HCT116 (cell line): ENCODE results near the gene MBTD1. TPM values are rescaled to one million over a fixed set of nuclear protein-coding genes. Genes with fewer than 3 reads are reported as not detected.

Experiments
- ATAC-seq: fragments of 200-7000 bp; cut with Tn5 transposase; 2 replicates; pipeline ENCODE4 v1.9.1; 2020; ENCODE audit warnings: mild to moderate bottlenecking, moderate library complexity
- BruUV-seq: library from RNA; stranded (reverse); fragments of 400-500 nt; replicated peaks from 2 replicates; lab custom pipeline; 2021; lab: Mats Ljungman, UMichigan
- CTCF ChIA-PET: fragments of 300-600 bp; sonication (Branson Sonifier 250); formaldehyde crosslinking; loops from one replicate; lab custom pipeline; 2021; ENCODE audit warnings: antibody characterized with exemption; lab: Charles Lee
- POLR2A ChIA-PET: fragments of 300-600, 350-600 bp; sonication (Branson Sonifier 250); formaldehyde crosslinking; loops from one replicate; lab custom pipeline; 2021; ENCODE audit warnings: antibody characterized with exemption; lab: Charles Lee
- RAD21 ChIA-PET, 2 experiments: fragments of 300-600 bp; sonication (Branson Sonifier 250); formaldehyde crosslinking; loops; one replicate each; lab custom pipeline; 2023; ENCODE audit warnings: low total read pairs in 2 of 2; ENCODE audit not compliant: uncharacterized antibody in 2 of 2, unreplicated experiment in 2 of 2, low non-redundant PET in 1 of 2; lab: Charles Lee
- DNase-seq: peaks from one replicate; pipeline ENCODE4 v3.0.0-alpha.2; 2010; ENCODE audit warnings: low read depth, low spot score
- H2AFZ ChIP-seq: fragments of 200-600 bp; shearing (Covaris generic), sonication (generic); 2 replicates; pipeline ENCODE4 v1.6.1; 2017; ENCODE audit warnings: low read depth, mixed run types, mixed read lengths, antibody characterized with exemption, low read length; ENCODE audit not compliant: poor library complexity, severe bottlenecking
- H3K27ac ChIP-seq: 2 replicates; pipeline ENCODE4 v1.5.1; 2012; ENCODE audit warnings: low read depth, low read length
- H3K27me3 ChIP-seq: fragments of 200-600 bp; sonication (generic); 2 replicates; pipeline ENCODE4 v1.6.1; 2016; ENCODE audit warnings: mixed run types, low read length, mixed read lengths; ENCODE audit not compliant: insufficient read depth
- H3K36me3 ChIP-seq, 2 experiments: fragments of 200-500 bp in 1 of 2; fragments of 200-600 bp in 1 of 2; sonication (Bioruptor generic) in 1 of 2; sonication (generic) in 1 of 2; 2 replicates each; pipeline versions ENCODE4 v1.5.1 to v1.6.1; 2014 to 2016; ENCODE audit warnings: low read length in 2 of 2, inconsistent platforms in 1 of 2, mixed read lengths in 1 of 2, mixed run types in 1 of 2; ENCODE audit not compliant: insufficient read depth in 2 of 2, control insufficient read depth in 1 of 2
- H3K4me1 ChIP-seq, 2 experiments: fragments of 200-600 bp in 1 of 2; sonication (generic) in 1 of 2; 2 replicates each; pipeline versions ENCODE4 v1.5.1 to v1.6.1; 2012 to 2017; ENCODE audit warnings: low read length in 2 of 2, inconsistent platforms in 1 of 2, mild to moderate bottlenecking in 1 of 2, mixed read lengths in 1 of 2, mixed run types in 1 of 2, moderate library complexity in 1 of 2; ENCODE audit not compliant: insufficient read depth in 2 of 2, control insufficient read depth in 1 of 2
- H3K4me2 ChIP-seq: fragments of 200-600 bp; sonication (generic); 2 replicates; pipeline ENCODE4 v1.6.1; 2017; ENCODE audit warnings: mixed run types, low read length, mixed read lengths
- H3K4me3 ChIP-seq, 2 experiments: fragments of 200-600 bp in 1 of 2; sonication (generic) in 1 of 2; replicated peaks in 1 of 2; 2 replicates each; pipeline ENCODE4 v1.5.1; 2011 to 2016; ENCODE audit warnings: low read length in 2 of 2, control low read depth in 1 of 2, low read depth in 1 of 2, mild to moderate bottlenecking in 1 of 2, mixed read lengths in 1 of 2, mixed run types in 1 of 2
- H3K79me2 ChIP-seq: fragments of 200-600 bp; sonication (generic); 2 replicates; pipeline ENCODE4 v1.6.1; 2017; ENCODE audit warnings: mild to moderate bottlenecking, mixed run types, low read length, moderate library complexity, mixed read lengths; ENCODE audit not compliant: insufficient read depth
- H3K9ac ChIP-seq: fragments of 200-600 bp; sonication (generic); 2 replicates; pipeline ENCODE4 v1.6.1; 2016; ENCODE audit warnings: low read length, mixed read lengths
- H3K9me2 ChIP-seq: fragments of 200-600 bp; sonication (generic), shearing (Covaris generic); 2 replicates; pipeline ENCODE4 v1.6.1; 2017; ENCODE audit warnings: mixed run types, mild to moderate bottlenecking, moderate library complexity; ENCODE audit not compliant: insufficient read depth
- H3K9me3 ChIP-seq, 2 experiments: fragments of 200-500 bp in 1 of 2; fragments of 200-600 bp in 1 of 2; sonication (Bioruptor generic) in 1 of 2; sonication (generic) in 1 of 2; 2 replicates each; pipeline ENCODE4 v1.6.1; 2014 to 2017; ENCODE audit warnings: low read length in 2 of 2, mixed read lengths in 2 of 2, inconsistent platforms in 1 of 2, low read depth in 1 of 2, mild to moderate bottlenecking in 1 of 2, mixed run types in 1 of 2, moderate library complexity in 1 of 2; ENCODE audit not compliant: control insufficient read depth in 1 of 2, insufficient read depth in 1 of 2
- H4K20me1 ChIP-seq: fragments of 200-600 bp; sonication (generic), shearing (Covaris generic); 2 replicates; pipeline ENCODE4 v1.6.1; 2017; ENCODE audit warnings: mixed run types, mild to moderate bottlenecking, moderate library complexity; ENCODE audit not compliant: insufficient read depth
- ATF3 ChIP-seq: IDR thresholded peaks from 2 replicates; pipeline ENCODE4 v1.6.1; 2012
- CBX3 ChIP-seq: IDR thresholded peaks from 2 replicates; pipeline ENCODE4 v1.6.1; 2012; ENCODE audit warnings: low read depth
- CEBPB ChIP-seq: IDR thresholded peaks from 2 replicates; pipeline ENCODE4 v1.6.1; 2012; ENCODE audit warnings: low read depth
- CTCF ChIP-seq, 3 experiments: fragments of 200-600 bp in 1 of 3; sonication (generic) in 1 of 3; IDR thresholded peaks in 2 of 3; conservative IDR thresholded peaks in 1 of 3; 2 replicates each; pipeline ENCODE4 v1.5.1; 2012 to 2017; ENCODE audit warnings: low read depth in 2 of 3, low read length in 2 of 3, antibody characterized with exemption in 1 of 3, borderline replicate concordance in 1 of 3, control low read depth in 1 of 3, mild to moderate bottlenecking in 1 of 3, mixed read lengths in 1 of 3, mixed run types in 1 of 3, moderate library complexity in 1 of 3; ENCODE audit not compliant: insufficient read depth in 1 of 3
- ELF1 ChIP-seq: IDR thresholded peaks from 2 replicates; pipeline ENCODE4 v1.6.1; 2012; ENCODE audit warnings: low read depth, borderline replicate concordance
- EZH2 ChIP-seq: fragments of 200-600 bp; sonication (generic); IDR thresholded peaks from 2 replicates; pipeline ENCODE4 v1.6.1; 2017; ENCODE audit warnings: antibody characterized with exemption, mixed run types
- SRF ChIP-seq: IDR thresholded peaks from 2 replicates; pipeline ENCODE4 v1.6.1; 2012; ENCODE audit warnings: low read depth
- TCF7L2 ChIP-seq: IDR thresholded peaks from 2 replicates; pipeline ENCODE4 v1.7.0; 2011; ENCODE audit warnings: borderline replicate concordance, inconsistent platforms; ENCODE audit not compliant: insufficient read depth, insufficient read length; ENCODE audit errors: extremely low read depth
- YY1 ChIP-seq: IDR thresholded peaks from 2 replicates; pipeline ENCODE4 v1.6.1; 2011; ENCODE audit warnings: low read length, low read depth, moderate library complexity, mild to moderate bottlenecking; ENCODE audit not compliant: insufficient replicate concordance; ENCODE audit errors: extremely low read depth
- intact Hi-C: fragments of 100-400 bp; cut with micrococcal nuclease; formaldehyde crosslinking; loops from 2 replicates; pipeline ENCODE4 v1.10.0; 2022
- total RNA-seq: library from RNA; stranded (reverse); gene quantifications from one replicate; pipeline ENCODE4 v1.2.1, GENCODE V29; 2021; ENCODE audit not compliant: unreplicated experiment

The MBTD1 gene
- total RNA-seq, 1 experiment from 2014 or later, result 27.3 TPM

GRCh38 chr17:51256101-51256500, 3.7 kb downstream of the MBTD1 start (continued):
- TF ChIP-seq CTCF (IDR thresholded peaks at IDR 0.05 in 2 of 3, conservative IDR thresholded peaks at IDR 0.05 in 1 of 3; ENCODE audit: borderline replicate concordance in 1 of 3, insufficient read depth in 1 of 3, low read depth in 2 of 3, low read length in 2 of 3), result no peak
- TF ChIP-seq, all 23 proteins: peak for 0

- no TSS peak for BruUV-seq
- POLR2A ChIA-PET, result no interaction called here
- Histone ChIP-seq H3K27me3 (no peaks in the 10 kb centered on the region), H2AFZ (no peak overlapping the region), H3K27ac (no peak overlapping the region), H3K79me2 (peaks cover 95% of the 10 kb centered on the region), H3K9me2 (no peaks in the 10 kb centered on the region), H3K4me3 (no peak overlapping the region), H3K4me2 (no peak overlapping the region), H4K20me1 (peaks cover 19% of the 10 kb centered on the region; the same call in 1 of the 2 replicates), H3K4me1 (peaks cover 9 to 10% of the 10 kb centered on the region in 2 experiments), H3K9ac (no peak overlapping the region), H3K36me3 (peaks cover 30% of the 10 kb centered on the region in 2 experiments), H3K9me3 (no peaks in the 10 kb centered on the region)
- no peak for TF ChIP-seq ELF1
- no peak for TF ChIP-seq YY1
- TF ChIP-seq CEBPB, result no peak
- TF ChIP-seq CTCF (IDR thresholded peaks at IDR 0.05 in 2 of 3, conservative IDR thresholded peaks at IDR 0.05 in 1 of 3; ENCODE audit: borderline replicate concordance in 1 of 3, insufficient read depth in 1 of 3, low read depth in 2 of 3, low read length in 2 of 3), result no peak
- no peak for TF ChIP-seq EZH2
- no peak for TF ChIP-seq SRF
- TF ChIP-seq CBX3, result no peak
- TF ChIP-seq TCF7L2, result no peak
- TF ChIP-seq ATF3, result no peak
- RAD21 ChIA-PET, result no interaction called here
- DNase-seq, result no peak
- ATAC-seq, result no peak
- CTCF ChIA-PET, result no interaction called here
- intact Hi-C loops, result no loop called here
Observed at GRCh38 chr17:51255673-51256072, 4.2 kb downstream of the MBTD1 start.
